Stimulated activated CD4-positive, alpha-beta T cell treated with anti-CD3 and anti-CD28 coated beads, TNF-alpha, amount 100 ng/mL, for 1 hour (primary cell): Measurements from ENCODE around the gene XAGE2.
"Not testable (repeated sequence)": the region's sequence is repeated elsewhere in the genome, so short reads cannot be mapped to it uniquely, and the experiment has no call there.

Experiments used
- DNase-seq, 3 donors: peaks; one replicate each; pipeline ENCODE4 v3.0.0-alpha.2; 2020; ENCODE audit warnings: low read depth in 3 of 3, low spot score in 1 of 3

XAGE2 gene

GRCh38 chrX:52368368-52369055 lies at the start of gene XAGE2:
Gene XAGE2 (plus strand): TSS chrX:52369021. CDS start chrX:52370015, 994 bp downstream.
- DNase-seq = no peak

DNA sequence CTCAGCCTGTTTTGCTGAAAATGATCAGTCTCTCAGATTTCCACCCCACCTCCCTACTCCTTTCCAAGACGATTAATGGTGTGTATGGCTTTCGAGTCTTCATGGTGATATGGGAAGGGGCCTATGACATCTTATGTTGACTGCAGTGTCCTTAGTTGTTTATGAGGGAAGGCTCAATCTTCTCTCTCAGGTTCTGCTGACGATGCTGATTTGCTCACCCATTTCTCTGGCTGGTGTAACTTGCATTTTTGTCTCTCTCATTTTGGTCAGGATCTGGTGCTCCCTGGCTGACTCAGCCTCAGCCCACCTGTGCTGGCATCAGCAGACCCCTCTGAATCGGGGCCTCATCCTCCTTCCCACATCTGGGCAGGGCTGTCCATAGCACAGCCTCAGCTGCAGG lies 31.4 kb upstream of the XAGE2 start:
- no peak for DNase-seq

DNA sequence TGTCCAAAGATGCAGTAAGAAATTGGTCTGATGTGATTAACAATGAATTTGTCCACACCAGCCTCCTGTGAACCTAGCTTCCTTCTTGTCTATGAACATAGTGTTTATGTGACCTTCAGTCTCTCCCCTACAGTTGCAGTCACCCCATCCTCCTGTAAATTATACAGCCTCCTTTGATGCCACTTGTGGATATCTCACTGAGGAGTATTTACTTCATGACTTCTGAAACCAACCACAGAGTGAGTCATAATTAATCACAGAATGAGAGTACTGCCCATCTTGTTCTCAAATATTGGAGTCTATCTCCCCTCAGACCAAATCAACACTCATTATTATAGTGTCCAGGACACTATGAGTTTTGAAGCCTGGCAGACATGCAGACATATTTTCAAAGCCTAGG lies 27.3 kb upstream of the XAGE2 start:
- DNase-seq = no peak

GRCh38 chrX:52343131-52343530 lies 25.7 kb upstream of the XAGE2 start:
- DNase-seq = not testable (repeated sequence)

- peak in 1 of 3 donors; percentile 7 for DNase-seq
These were observed 23.4 kb upstream of the XAGE2 start for GRCh38 chrX:52345402-52345801.

DNA sequence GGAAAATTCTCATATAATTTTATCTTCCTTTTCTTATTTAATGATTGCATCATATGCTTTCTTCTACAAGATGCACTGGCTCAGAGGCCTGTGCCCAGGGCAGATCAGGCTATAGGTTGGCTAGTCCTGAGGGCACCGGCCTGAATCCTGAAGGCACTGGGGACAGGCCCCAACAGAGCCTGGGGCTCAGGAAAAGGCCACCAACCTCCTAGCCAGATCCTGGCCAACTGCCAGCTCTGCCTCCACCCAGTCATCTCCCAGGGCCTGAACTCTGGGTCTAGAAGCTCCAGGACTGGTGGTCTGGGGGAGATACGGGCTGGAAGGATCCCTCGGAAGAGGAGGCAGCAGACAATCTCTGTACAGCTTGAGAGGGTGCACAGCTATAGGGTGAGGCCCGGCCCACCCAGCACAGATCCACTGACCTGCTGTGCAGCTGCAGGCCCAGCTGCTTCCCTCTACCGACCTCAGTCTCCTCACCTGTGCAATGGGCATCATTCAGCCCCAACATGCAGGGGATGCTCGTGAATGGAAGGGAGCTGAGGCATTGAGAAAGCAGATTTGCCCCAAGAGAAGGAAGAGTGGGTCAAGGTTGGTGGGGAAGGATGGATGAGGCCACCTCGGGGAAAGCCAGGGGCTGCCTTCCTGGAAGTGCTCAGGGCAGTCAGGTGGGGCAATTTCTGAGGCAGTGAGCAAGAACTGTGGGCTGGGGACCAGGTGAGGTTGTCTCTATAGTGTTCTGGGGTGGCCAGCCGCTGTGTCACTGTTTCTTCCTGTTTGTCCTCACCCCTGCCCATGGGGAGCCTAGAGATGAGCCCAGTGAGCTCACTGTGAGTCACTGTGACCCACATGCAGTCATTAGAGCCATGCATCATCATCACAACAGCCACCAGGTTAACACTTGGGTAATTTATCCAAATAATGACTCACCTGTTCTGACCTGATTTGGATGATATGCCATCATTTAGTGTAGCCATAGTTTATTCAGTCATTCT lies 22.4 kb upstream of the XAGE2 start:
- DNase-seq = no peak

- DNase-seq = no peak
These were observed 19.1 kb upstream of the XAGE2 start for GRCh38 chrX:52349681-52350080.

DNA sequence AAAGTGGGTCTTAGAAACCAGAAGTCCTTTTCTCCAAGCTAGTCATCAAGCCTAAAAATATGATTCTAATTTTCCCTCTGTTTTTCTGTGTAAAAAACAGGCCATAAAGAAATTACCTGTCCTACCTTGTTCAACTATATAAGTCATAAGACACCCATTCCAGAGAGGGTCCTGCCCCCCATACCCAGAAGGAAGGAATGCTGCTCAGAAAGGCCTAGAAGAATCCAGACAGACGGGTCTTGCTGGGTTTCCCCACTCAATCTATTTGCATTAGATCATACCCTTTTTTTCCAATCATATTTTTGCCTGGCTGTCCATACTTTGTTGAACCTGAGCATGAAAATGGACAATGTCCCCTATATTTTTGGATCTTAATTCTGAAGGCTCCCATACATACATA lies 16.3 kb upstream of the XAGE2 start:
- no peak for DNase-seq

DNA sequence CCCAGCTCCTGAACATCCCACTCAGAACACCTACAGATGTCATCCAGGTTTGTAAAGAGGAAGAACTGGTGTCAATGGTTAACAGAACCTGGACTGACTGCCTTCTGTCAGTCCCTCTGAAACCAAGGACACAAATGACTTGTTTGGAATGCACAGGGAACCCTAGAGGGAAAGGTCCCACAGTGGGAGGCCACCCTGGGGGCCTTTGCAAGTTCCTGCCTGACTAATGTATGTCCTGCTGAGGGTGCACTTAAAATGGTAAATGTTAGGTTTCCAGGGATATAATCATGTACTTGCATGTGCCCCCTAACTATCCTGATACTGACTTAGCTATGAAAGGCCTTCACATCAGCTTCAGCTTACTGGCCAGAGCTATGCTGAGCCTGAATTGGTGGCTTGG lies 15.0 kb upstream of the XAGE2 start:
- DNase-seq = no peak

DNA sequence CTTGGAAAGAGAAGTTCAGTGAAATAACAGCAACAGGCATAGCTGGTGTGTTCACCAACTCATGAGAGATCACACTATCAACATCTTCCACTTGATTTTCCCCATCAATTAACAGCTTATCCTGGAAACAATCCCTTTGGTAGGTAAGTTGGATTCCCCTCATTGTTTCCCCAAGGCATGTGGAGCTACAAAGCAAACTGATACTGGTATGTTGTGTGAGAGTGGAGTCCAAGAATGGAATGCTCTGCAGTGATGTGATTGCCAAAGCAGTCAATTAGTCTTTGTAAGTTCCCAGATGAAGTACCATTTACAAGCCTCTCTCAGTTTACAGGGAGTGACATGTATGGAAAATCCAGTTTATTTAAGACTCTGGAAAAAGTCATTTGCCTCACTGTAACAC lies 13.7 kb upstream of the XAGE2 start:
- DNase-seq = no peak

DNA sequence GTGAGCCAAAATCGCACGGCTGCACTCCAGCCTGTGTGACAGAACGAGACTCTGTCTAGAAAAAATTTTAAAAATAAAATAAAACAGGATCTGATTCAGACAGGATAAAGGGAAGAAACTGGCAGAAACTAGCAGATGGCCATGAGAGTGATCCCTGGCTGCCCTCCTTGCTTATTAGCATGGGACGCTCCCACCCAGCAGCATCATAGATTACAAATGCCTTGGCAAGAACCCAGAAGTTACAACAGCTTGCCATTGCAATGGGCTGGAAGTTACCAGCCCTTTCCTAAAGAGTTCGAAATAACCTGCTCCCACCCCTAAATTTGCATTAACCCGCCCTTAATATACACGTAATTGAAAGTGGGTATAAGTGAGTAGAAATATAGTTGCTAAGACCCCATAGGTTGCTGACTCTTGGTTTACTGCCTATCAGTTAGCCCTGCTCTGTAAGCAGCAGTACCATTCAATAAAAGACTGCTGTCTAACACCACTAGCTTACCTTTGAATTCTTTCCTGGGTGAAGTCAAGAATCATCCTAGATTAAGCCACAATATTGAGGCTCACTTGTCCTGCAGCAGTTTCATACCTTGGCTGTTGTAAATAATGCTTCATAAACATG lies 9.1 kb upstream of the XAGE2 start:
- no peak for DNase-seq

DNA sequence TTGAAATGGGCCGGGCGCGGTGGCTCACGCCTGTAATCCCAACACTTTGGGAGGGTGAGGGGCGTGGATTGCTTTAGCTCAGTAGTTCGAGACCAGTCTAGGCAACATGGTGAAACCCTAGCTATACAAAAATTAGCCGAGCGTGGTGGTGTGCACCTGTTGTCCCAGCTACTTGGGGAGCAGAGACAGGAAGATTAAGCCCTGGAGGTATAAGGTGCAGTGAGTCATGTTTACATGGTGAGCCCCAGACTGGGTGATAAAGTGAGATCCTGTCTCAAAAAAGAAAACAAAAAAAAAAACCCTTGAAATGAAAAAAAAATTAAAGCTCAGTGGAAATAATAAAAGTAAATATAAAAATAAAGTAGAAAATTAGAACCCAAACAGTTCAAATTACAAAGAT lies 6.9 kb upstream of the XAGE2 start:
- DNase-seq = no peak

DNA sequence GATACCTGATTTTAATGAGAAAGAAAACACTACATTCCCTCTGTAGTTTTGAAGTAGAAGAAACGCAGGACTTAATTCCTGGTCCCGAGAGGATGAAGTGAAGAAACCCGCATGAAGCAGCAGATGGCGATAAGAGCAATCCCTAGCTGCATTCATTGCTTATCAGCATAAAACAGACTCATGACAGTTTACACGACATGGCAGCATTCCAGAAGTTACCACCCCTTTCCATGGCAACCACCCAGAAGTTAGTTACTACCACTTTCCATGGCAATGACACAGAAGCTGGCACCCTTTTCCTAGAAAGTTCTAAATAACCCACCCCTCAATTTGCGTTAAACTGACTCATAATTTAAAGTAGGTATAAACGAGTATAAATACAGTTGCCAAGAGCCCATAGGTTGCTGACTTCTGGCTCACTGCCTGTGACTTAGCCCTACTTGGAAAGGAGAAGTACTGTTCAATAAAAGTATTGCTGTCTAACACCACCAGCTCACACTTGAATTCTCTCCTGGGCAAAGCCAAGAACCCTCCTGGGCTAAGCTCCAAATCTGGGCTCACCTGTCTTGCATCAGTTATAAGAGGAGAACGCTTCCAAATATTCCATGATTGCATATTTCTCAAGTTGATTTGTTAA lies 5.5 kb upstream of the XAGE2 start:
- no peak for DNase-seq

DNA sequence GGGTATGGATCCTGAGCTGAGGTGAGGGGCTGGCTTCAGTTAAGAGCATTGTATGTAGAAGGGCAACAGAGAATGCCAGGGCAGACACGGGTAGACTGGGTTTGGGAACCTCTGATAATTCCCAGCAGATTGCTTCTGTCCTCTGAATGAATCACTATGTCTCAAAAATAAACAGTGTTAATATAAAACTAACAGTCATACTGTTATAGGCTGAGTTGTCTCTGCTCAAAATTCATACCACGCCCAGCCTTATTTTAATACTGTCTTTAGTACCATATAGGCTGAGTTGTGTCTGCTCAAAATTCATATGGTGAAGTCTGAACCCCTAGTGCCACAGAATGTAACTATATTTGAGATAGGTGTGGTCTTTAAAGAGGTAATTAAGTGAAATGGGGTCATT lies 10.0 kb downstream of the XAGE2 start:
- no peak for DNase-seq

DNA sequence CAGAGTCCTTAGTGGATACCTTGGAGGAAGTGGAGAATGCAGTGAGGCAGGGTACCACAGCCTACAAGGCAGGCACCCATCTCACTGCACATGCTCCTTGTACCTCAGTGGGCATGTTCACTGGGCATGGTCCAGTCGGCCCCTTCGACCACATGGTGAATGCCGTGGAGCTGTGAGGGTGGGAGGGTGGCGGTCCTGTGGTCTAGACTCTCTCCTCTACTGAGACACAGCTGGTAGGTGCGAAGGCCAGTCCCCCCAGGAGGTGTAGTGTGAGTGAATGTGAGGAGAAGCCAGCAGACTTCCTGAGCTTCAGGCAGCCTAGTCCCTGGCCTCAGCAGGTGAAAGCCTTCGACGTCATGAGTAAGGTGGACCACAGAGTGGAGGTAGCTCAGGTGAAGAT lies 12.2 kb downstream of the XAGE2 start:
- DNase-seq = no peak

- DNase-seq = no peak
These were observed 41.9 kb downstream of the XAGE2 start for GRCh38 chrX:52410439-52411394.

- DNase-seq = no peak
These were observed 46.5 kb downstream of the XAGE2 start for GRCh38 chrX:52415304-52415703.

DNA sequence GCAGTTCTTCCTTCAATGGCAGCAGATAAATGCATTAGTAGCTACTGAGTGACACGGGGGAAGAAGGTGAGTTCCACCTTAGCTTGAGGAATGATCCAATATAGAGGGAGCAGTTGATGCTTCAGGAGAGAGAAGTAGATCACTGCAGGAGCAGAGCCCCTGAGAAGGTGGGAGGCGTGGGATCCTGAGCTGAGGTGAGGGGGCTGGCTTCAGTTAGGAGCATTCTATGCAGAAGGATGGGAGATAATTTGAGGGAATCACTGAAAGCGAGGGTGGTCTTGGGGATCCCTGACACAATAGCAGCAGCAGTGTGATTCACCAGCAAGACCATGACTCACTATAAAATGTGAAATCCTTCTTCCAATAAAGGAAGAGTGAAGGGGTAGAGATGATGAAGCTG lies 48.0 kb downstream of the XAGE2 start:
- no peak for DNase-seq

DNA sequence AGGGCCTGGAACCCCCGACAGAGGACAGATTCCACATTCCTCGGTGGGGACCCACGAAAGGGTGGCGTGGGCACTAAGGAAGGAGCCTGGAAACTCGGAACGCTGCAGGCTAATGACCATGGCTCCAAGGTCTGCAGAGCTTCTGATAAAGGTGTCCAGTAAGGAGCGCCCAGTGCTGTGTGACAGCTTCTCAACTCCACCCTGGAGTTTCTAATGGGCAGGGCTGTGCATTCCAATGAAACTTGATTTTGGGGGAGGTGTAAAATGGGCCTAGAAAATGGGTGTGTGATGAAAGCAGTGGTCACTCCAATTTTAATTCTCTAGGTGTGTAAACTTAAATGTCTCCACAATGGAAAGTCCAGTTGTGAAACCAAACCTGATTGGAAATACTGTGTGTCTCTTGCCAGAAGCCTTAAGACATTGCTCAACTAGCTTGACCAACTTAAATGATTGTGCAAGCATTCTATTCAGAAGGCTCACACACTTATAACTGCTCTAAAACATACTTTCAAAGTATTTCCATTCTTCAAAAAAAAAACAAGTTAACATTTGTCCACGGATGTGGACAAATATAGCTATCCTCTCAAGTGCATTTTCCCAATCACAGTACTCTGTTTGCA lies 52.1 kb downstream of the XAGE2 start:
- no peak for DNase-seq

GRCh38 chrX:52422884-52423283 lies 54.1 kb downstream of the XAGE2 start:
- DNase-seq = no peak
